ENCODE results near the gene C4orf50.

Gene C4orf50

DNA sequence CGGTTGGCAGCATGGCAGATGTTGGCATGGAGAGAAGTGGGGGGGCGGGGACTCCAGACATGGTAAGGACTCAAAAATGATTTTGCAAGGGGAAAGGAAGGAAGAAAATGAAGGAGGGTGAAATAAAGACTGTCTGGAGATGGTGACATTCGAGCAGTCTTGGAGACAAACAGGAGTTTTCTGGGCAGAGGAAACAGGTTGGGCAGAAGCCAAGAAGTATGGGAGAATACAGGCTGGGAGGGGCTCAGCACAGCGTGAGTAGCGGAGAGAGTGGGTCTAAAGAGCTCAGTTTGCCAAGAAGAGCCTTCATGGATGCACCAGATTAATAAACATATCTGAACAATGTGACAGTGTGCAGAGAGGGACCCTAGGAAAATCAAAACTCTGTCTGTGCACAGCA is 112.0 kb downstream of the C4orf50 start:
- H3K27ac ChIP-seq (ENCODE audit: poor library complexity, severe bottlenecking): no peak overlapping the region
- peaks cover 6% of the 10 kb centered on the region for H3K27me3 ChIP-seq (ENCODE audit: insufficient read depth, poor library complexity, severe bottlenecking)
- no peak for ATAC-seq (ENCODE audit: low read depth)

DNA sequence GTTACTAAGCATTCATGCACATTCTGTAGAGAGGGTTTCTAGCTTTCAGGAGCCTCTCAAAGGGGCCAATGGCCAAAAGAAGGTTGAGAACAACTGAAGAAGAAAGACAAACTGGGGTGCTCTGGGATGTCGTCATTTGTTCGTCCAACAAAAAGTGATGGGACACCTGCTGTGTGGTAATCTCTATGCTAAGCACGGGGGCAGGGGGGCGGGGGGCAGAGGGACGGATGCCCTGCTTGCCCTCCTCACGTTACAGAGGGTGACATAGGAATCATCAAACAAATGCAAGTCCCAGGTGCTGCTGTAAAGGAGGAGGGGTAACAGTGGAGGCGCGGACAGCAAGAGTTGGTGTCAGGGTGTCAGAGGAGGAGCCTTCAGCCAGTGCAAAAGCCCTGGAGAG is 112.5 kb downstream of the C4orf50 start:
- Histone ChIP-seq H3K27me3 (ENCODE audit: insufficient read depth, poor library complexity, severe bottlenecking) (peaks cover 6% of the 10 kb centered on the region), H3K9me3 (ENCODE audit: severe bottlenecking) (no peaks in the 10 kb centered on the region), H3K4me1 (ENCODE audit: insufficient read depth, poor library complexity, severe bottlenecking) (no peaks in the 10 kb centered on the region), H3K36me3 (ENCODE audit: low read depth) (no peaks in the 10 kb centered on the region), H3K27ac (ENCODE audit: poor library complexity, severe bottlenecking) (no peak overlapping the region), H3K4me3 (ENCODE audit: severe bottlenecking) (no peak overlapping the region)
- no peak for DNase-seq (ENCODE audit: low spot score)
- no peak for ATAC-seq (ENCODE audit: low read depth)
- TF ChIP-seq, protein P1, sequence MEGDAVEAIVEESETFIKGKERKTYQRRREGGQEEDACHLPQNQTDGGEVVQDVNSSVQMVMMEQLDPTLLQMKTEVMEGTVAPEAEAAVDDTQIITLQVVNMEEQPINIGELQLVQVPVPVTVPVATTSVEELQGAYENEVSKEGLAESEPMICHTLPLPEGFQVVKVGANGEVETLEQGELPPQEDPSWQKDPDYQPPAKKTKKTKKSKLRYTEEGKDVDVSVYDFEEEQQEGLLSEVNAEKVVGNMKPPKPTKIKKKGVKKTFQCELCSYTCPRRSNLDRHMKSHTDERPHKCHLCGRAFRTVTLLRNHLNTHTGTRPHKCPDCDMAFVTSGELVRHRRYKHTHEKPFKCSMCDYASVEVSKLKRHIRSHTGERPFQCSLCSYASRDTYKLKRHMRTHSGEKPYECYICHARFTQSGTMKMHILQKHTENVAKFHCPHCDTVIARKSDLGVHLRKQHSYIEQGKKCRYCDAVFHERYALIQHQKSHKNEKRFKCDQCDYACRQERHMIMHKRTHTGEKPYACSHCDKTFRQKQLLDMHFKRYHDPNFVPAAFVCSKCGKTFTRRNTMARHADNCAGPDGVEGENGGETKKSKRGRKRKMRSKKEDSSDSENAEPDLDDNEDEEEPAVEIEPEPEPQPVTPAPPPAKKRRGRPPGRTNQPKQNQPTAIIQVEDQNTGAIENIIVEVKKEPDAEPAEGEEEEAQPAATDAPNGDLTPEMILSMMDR (IDR thresholded peaks at IDR 0.05; ENCODE audit: poor library complexity, severe bottlenecking): no peak

More for the DNA sequence above, 112.0 kb downstream of the C4orf50 start:
- Histone ChIP-seq H3K9me3 (ENCODE audit: severe bottlenecking) (no peaks in the 10 kb centered on the region), H3K36me3 (ENCODE audit: low read depth) (no peaks in the 10 kb centered on the region), H3K4me1 (ENCODE audit: insufficient read depth, poor library complexity, severe bottlenecking) (no peaks in the 10 kb centered on the region), H3K4me3 (ENCODE audit: severe bottlenecking) (no peak overlapping the region)
- TF ChIP-seq, protein P1 (IDR thresholded peaks at IDR 0.05; ENCODE audit: poor library complexity, severe bottlenecking): no peak
- DNase-seq (ENCODE audit: low spot score): no peak

DNA sequence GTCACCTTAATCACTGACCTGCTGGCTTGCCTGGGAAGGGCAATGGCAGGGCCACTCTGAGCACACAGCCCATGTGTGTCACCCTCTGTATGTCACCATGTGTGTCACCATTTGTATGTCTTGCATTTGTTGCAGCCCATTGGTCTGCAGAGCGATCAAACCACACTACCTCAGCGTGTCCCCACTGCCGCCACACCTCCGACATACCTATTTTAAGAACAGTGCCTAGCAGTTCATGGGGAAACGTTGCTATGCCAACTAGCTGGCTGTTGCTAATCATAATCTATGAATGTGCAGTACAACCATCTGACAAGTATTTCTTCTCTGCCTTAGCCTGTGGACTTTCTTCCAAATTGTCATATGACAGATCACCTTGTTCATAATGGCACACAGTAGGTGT is 117.4 kb downstream of the C4orf50 start:
- Histone ChIP-seq H3K9me3 (ENCODE audit: severe bottlenecking) (no peaks in the 10 kb centered on the region), H3K27ac (ENCODE audit: poor library complexity, severe bottlenecking) (no peak overlapping the region), H3K4me1 (ENCODE audit: insufficient read depth, poor library complexity, severe bottlenecking) (no peaks in the 10 kb centered on the region), H3K36me3 (ENCODE audit: low read depth) (no peaks in the 10 kb centered on the region), H3K4me3 (ENCODE audit: severe bottlenecking) (no peak overlapping the region), H3K27me3 (ENCODE audit: insufficient read depth, poor library complexity, severe bottlenecking) (peaks cover 41% of the 10 kb centered on the region)
- TF ChIP-seq, protein P1 (IDR thresholded peaks at IDR 0.05; ENCODE audit: poor library complexity, severe bottlenecking): no peak
- no peak for ATAC-seq (ENCODE audit: low read depth)
- DNase-seq (ENCODE audit: low spot score): no peak

DNA sequence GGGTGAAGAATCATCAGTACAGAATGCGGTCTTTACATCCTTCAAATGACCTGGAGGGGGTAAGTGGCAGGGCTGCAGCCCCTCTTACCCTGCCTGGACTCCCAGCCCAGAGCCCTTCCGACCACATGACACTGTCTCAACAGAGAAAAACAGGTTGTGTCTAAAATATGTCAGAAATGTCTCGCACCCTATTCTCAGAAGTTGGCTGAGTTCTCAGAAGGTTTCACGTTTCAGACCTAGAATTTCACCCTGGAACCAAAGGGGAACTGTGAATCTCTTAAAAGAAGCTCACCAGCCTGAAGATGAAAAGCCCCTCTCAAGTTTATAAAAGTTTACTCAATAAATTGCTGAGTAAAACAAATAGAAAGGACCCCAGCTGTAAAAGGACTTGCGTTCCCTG is 118.3 kb downstream of the C4orf50 start:
- H3K9me3 ChIP-seq (ENCODE audit: severe bottlenecking): no peaks in the 10 kb centered on the region
- no peaks in the 10 kb centered on the region for H3K36me3 ChIP-seq (ENCODE audit: low read depth)
- H3K4me1 ChIP-seq (ENCODE audit: insufficient read depth, poor library complexity, severe bottlenecking): no peaks in the 10 kb centered on the region
- DNase-seq (ENCODE audit: low spot score): no peak
- ATAC-seq (ENCODE audit: low read depth): no peak
- no peak overlapping the region for H3K4me3 ChIP-seq (ENCODE audit: severe bottlenecking)
- peaks cover 48% of the 10 kb centered on the region for H3K27me3 ChIP-seq (ENCODE audit: insufficient read depth, poor library complexity, severe bottlenecking)
- no peak overlapping the region for H3K27ac ChIP-seq (ENCODE audit: poor library complexity, severe bottlenecking)
- TF ChIP-seq, protein P1 (IDR thresholded peaks at IDR 0.05; ENCODE audit: poor library complexity, severe bottlenecking): no peak

DNA sequence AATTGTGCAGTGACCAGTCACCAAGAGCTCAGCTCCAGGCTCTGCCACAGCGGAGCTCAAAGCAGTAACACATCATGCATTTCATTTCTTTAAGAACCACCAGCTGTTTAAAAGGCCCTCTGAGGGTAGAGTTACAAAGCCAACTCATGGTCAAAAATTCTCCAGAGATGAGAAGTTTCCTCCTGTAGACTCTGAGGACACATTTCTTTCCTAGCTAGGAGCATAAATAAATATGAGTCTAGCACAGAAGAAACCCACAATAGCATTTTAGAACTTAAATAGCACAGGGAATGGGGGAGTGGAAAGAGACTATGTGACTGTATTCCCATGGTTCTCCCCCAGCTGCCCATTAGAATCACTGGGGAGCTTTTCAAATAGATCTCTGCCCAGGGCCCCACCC is 118.8 kb downstream of the C4orf50 start:
- H3K9me3 ChIP-seq (ENCODE audit: severe bottlenecking): no peaks in the 10 kb centered on the region
- H3K36me3 ChIP-seq (ENCODE audit: low read depth): no peaks in the 10 kb centered on the region
- DNase-seq (ENCODE audit: low spot score) (no peak), ATAC-seq (ENCODE audit: low read depth) (no peak)
- TF ChIP-seq, protein P1 (IDR thresholded peaks at IDR 0.05; ENCODE audit: poor library complexity, severe bottlenecking): no peak
- H3K4me1 ChIP-seq (ENCODE audit: insufficient read depth, poor library complexity, severe bottlenecking): no peaks in the 10 kb centered on the region
- no peak overlapping the region for H3K4me3 ChIP-seq (ENCODE audit: severe bottlenecking)
- H3K27ac ChIP-seq (ENCODE audit: poor library complexity, severe bottlenecking): no peak overlapping the region
- peaks cover 52% of the 10 kb centered on the region for H3K27me3 ChIP-seq (ENCODE audit: insufficient read depth, poor library complexity, severe bottlenecking)
